Adrenal gland (tissue), 5 donors: Measurements from ENCODE around the gene YARS1.

Experiments
- CTCF ChIP-seq, 6 experiments: fragments of 450-650 bp in 4 of 6; fragments of 200-600 bp in 2 of 6; sonication (generic) in 1 of 6; IDR thresholded peaks; 1 replicate in 5 of 6; 2 replicates in 1 of 6; pipeline versions ENCODE4 v1.5.1 to v1.8.0; 2016 to 2021; ENCODE audit warnings: antibody characterized with exemption in 6 of 6, mild to moderate bottlenecking in 2 of 6, moderate library complexity in 1 of 6
- POLR2A ChIP-seq, 2 donors: fragments of 450-650 bp; IDR thresholded peaks; one replicate each; pipeline ENCODE4 v1.6.1; 2017; ENCODE audit warnings: antibody characterized with exemption in 2 of 2, mild to moderate bottlenecking in 2 of 2, moderate library complexity in 1 of 2
- donor health status: DM: no; HTN: no; CAD: no.

- no peak for TF ChIP-seq CTCF (IDR thresholded peaks at IDR 0.05)
- no peak for TF ChIP-seq POLR2A (IDR thresholded peaks at IDR 0.05)
These were observed 89.3 kb downstream of the YARS1 start for GRCh38 chr1:32727876-32728275.
